Tibial nerve (tissue), 4 donors: ENCODE data around the gene KLC1.

Experiments
- CTCF ChIP-seq, 5 experiments: fragments of 200-600 bp in 3 of 5; fragments of 450-650 bp in 2 of 5; sonication (generic) in 3 of 5; IDR thresholded peaks; one replicate each; pipeline ENCODE4 v1.5.1; 2016 to 2019; ENCODE audit warnings: antibody characterized with exemption in 5 of 5, mild to moderate bottlenecking in 3 of 5, moderate library complexity in 2 of 5
- EP300 ChIP-seq, 2 donors: sonication (generic); formaldehyde crosslinking; IDR thresholded peaks; one replicate each; pipeline ENCODE4 v1.6.1; 2017; ENCODE audit warnings: antibody characterized with exemption in 2 of 2, mild to moderate bottlenecking in 1 of 2
- POLR2A ChIP-seq, 2 donors: fragments of 450-650 bp; IDR thresholded peaks; one replicate each; pipeline ENCODE4 v1.6.1; 2017; ENCODE audit warnings: antibody characterized with exemption in 2 of 2, mild to moderate bottlenecking in 2 of 2, moderate library complexity in 2 of 2

GRCh38 chr14:103704708-103705107 is 75.7 kb downstream of the KLC1 start:
- TF ChIP-seq CTCF (IDR thresholded peaks at IDR 0.05) (no peak), POLR2A (IDR thresholded peaks at IDR 0.05) (no peak), EP300 (IDR thresholded peaks at IDR 0.05) (no peak)
